Left cardiac atrium (tissue), 4 donors: Measurements from ENCODE around the gene UBC. TPM values are rescaled to one million over a fixed set of nuclear protein-coding genes. Genes with fewer than 3 reads are reported as not detected.
"Not testable (repeated sequence)": the region's sequence is repeated elsewhere in the genome, so short reads cannot be mapped to it uniquely, and the experiment has no call there.

Experiments used
- ATAC-seq, 2 donors: fragments of 200-7000 bp; cut with Tn5 transposase; one replicate each; pipeline ENCODE4 v1.9.1; 2020; ENCODE audit warnings: mild to moderate bottlenecking in 2 of 2, moderate library complexity in 2 of 2
- DNase-seq: peaks from one replicate; pipeline ENCODE4 v3.0.0-alpha.2; 2020
- intact Hi-C, 2 donors: fragments of 100-400 bp; cut with DNase I; formaldehyde crosslinking; loops; one replicate each; pipeline versions ENCODE4 v1.14.1 to v1.15.1; 2022 to 2023
- total RNA-seq, 2 donors: library from RNA; stranded (reverse); fragmentation: NEBNext Ultra II Directional; extraction: Animal tissue kit (Norgen Biotek cat#: 25700); gene quantifications; one replicate each; pipeline ENCODE4 v1.2.1, GENCODE V29; 2021
- donor health status: DM: no; HTN: yes; CAD: no.
- donor health status: DM: no; HTN: yes; CAD: no; lungs with severe emphysema.
- donor health status: DM: yes; HTN: yes; CAD: no.
- donor health status: Dilated cardiomyopathy.

UBC gene
- total RNA-seq, 2 donors from 2014 or later, result 977 to 1,049 TPM

- not testable (repeated sequence) for DNase-seq, ATAC-seq
- intact Hi-C loops, result loop anchor here in 1 of 2 donors (5.0 kb wide), 1 partner anchor 848 kb away; no protein-coding TSS in a partner anchor
Measured at GRCh38 chr12:124900345-124900795, 14.1 kb downstream of the UBC start.

GRCh38 chr12:124898923-124899294, 15.5 kb downstream of the UBC start:
- intact Hi-C loops, result loop anchor here in 1 of 2 donors (10.0 kb wide), 1 partner anchor 94 kb away; no protein-coding TSS in a partner anchor
- peak in 1 of 2 donors; percentile 14 for ATAC-seq
- no peak for DNase-seq

- no peak for DNase-seq
- peak; percentile 62 to 82 for ATAC-seq
- intact Hi-C loops, result loop anchor here in 1 of 2 donors (10.0 kb wide), 1 partner anchor 94 kb away; no protein-coding TSS in a partner anchor
Measured at GRCh38 chr12:124898200-124898922, 16.1 kb downstream of the UBC start.

- ATAC-seq, result no peak
- intact Hi-C loops, result loop anchor here in 1 of 2 donors (10.0 kb wide), 1 partner anchor 92 kb away; no protein-coding TSS in a partner anchor
- DNase-seq, result no peak
Measured at GRCh38 chr12:124896461-124896860, 18.0 kb downstream of the UBC start.

GRCh38 chr12:124893792-124894516, 20.5 kb downstream of the UBC start:
- ATAC-seq (no peak), DNase-seq (no peak)

GRCh38 chr12:124888260-124888659, 26.2 kb downstream of the UBC start:
- intact Hi-C loops, result no loop called here
- DNase-seq (no peak), ATAC-seq (no peak)

More at GRCh38 chr12:124893792-124894516, 20.5 kb downstream of the UBC start:
- intact Hi-C loops, result loop anchor here in 1 of 2 donors (10.0 kb wide), 1 partner anchor 89 kb away; no protein-coding TSS in a partner anchor

GRCh38 chr12:124887766-124888165, 26.7 kb downstream of the UBC start:
- intact Hi-C loops, DNase-seq, ATAC-seq: not testable (repeated sequence)

GRCh38 chr12:124884587-124885438, 29.6 kb downstream of the UBC start:
- intact Hi-C loops, result no loop called here
- DNase-seq, result no peak
- no peak for ATAC-seq

- ATAC-seq (no peak), DNase-seq (no peak)
- intact Hi-C loops, result no loop called here
Measured at GRCh38 chr12:124883263-124884130, 31.0 kb downstream of the UBC start.

GRCh38 chr12:124881123-124881522, 33.3 kb downstream of the UBC start:
- no peak for DNase-seq
- intact Hi-C loops, result no loop called here
- ATAC-seq, result no peak

GRCh38 chr12:124880335-124880734, 34.1 kb downstream of the UBC start:
- intact Hi-C loops, ATAC-seq, DNase-seq: not testable (repeated sequence)

GRCh38 chr12:124878795-124879516, 35.5 kb downstream of the UBC start:
- ATAC-seq, result no peak
- no peak for DNase-seq

GRCh38 chr12:124877423-124877822, 37.0 kb downstream of the UBC start:
- DNase-seq, result no peak
- intact Hi-C loops, result no loop called here
- no peak for ATAC-seq

More at GRCh38 chr12:124878795-124879516, 35.5 kb downstream of the UBC start:
- intact Hi-C loops, result no loop called here

GRCh38 chr12:124876171-124876570, 38.3 kb downstream of the UBC start:
- no peak for ATAC-seq
- DNase-seq, result no peak
- intact Hi-C loops, result no loop called here

- ATAC-seq (no peak), DNase-seq (no peak)
- intact Hi-C loops, result no loop called here
Measured at GRCh38 chr12:124875803-124876132, 38.7 kb downstream of the UBC start.

GRCh38 chr12:124874988-124875802, 39.3 kb downstream of the UBC start:
- ATAC-seq (no peak), DNase-seq (no peak)
- intact Hi-C loops, result no loop called here

GRCh38 chr12:124874188-124874587, 40.3 kb downstream of the UBC start:
- intact Hi-C loops, result no loop called here
- DNase-seq (no peak), ATAC-seq (no peak)
